CD4-positive, alpha-beta T cell (primary cell): ENCODE results near the gene SH2D5. TPM values are rescaled to one million over a fixed set of nuclear protein-coding genes. Genes with fewer than 3 reads are reported as not detected.
"Not testable (repeated sequence)": the region's sequence is repeated elsewhere in the genome, so short reads cannot be mapped to it uniquely, and the experiment has no call there.

Experiments used
- ATAC-seq: fragments of 200-7000 bp; cut with Tn5 transposase; one replicate; pipeline ENCODE4 v1.10.0; 2022; ENCODE audit warnings: mild to moderate bottlenecking; ENCODE audit not compliant: poor library complexity
- CTCF ChIA-PET: fragments of 350-600 bp; sonication (Branson Sonifier 250); formaldehyde crosslinking; loops from one replicate; lab custom pipeline; 2021; ENCODE audit warnings: antibody characterized with exemption, inconsistent platforms; lab: Charles Lee
- POLR2A ChIA-PET: fragments of 350-600 bp; sonication (Branson Sonifier 250); formaldehyde crosslinking; loops from one replicate; lab custom pipeline; 2021; ENCODE audit warnings: antibody characterized with exemption, inconsistent platforms; lab: Charles Lee
- DNase-seq, 14 experiments: peaks; one replicate each; pipeline ENCODE4 v3.0.0-alpha.2; 2013 to 2020; ENCODE audit warnings: mixed read lengths in 2 of 14
- H3K27ac ChIP-seq, 2 donors: one replicate each; pipeline versions ENCODE4 v1.5.1 to v1.7.0; 2013; ENCODE audit warnings: low read length in 2 of 2, low read depth in 1 of 2, mild to moderate bottlenecking in 1 of 2
- H3K27me3 ChIP-seq, 2 experiments: 1 replicate in 1 of 2; 2 replicates in 1 of 2; pipeline versions ENCODE4 v1.6.1 to v1.7.0; 2013; ENCODE audit warnings: low read length in 2 of 2, control low read depth in 1 of 2, mild to moderate bottlenecking in 1 of 2, moderate library complexity in 1 of 2; ENCODE audit not compliant: insufficient read depth in 2 of 2, control insufficient read depth in 1 of 2
- H3K36me3 ChIP-seq: one replicate; pipeline ENCODE4 v1.6.1; 2013; ENCODE audit warnings: low read length, control low read depth; ENCODE audit not compliant: insufficient read depth
- H3K4me1 ChIP-seq: one replicate; pipeline ENCODE4 v1.6.1; 2013; ENCODE audit warnings: low read length, control low read depth; ENCODE audit not compliant: insufficient read depth
- H3K4me3 ChIP-seq: one replicate; pipeline ENCODE4 v1.5.1; 2013; ENCODE audit warnings: mild to moderate bottlenecking, low read length, moderate library complexity
- H3K9me3 ChIP-seq, 2 experiments: 1 replicate in 1 of 2; 2 replicates in 1 of 2; pipeline versions ENCODE4 v1.6.1 to v1.7.0; 2013; ENCODE audit warnings: low read length in 2 of 2, mild to moderate bottlenecking in 2 of 2, control low read depth in 1 of 2, moderate library complexity in 1 of 2; ENCODE audit not compliant: control insufficient read depth in 1 of 2, insufficient read depth in 1 of 2
- H3K27ac Mint-ChIP-seq: one replicate; pipeline ENCODE4 v1.8.0; 2020; ENCODE audit warnings: mixed read lengths
- H3K27me3 Mint-ChIP-seq: one replicate; pipeline ENCODE4 v1.8.0; 2021; ENCODE audit warnings: mixed read lengths
- H3K36me3 Mint-ChIP-seq: one replicate; pipeline ENCODE4 v1.8.0; 2021; ENCODE audit warnings: low read depth, mixed read lengths
- H3K4me1 Mint-ChIP-seq: one replicate; pipeline ENCODE4 v1.8.0; 2021; ENCODE audit warnings: low read depth, mixed read lengths
- H3K4me3 Mint-ChIP-seq: one replicate; pipeline ENCODE4 v1.8.0; 2020; ENCODE audit warnings: mild to moderate bottlenecking, mixed read lengths
- H3K9me3 Mint-ChIP-seq: one replicate; pipeline ENCODE4 v1.8.0; 2020; ENCODE audit warnings: mixed read lengths
- intact Hi-C, 2 experiments: fragments of 100-400 bp; cut with DNase I in 1 of 2; cut with micrococcal nuclease in 1 of 2; formaldehyde crosslinking; loops; one replicate each; pipeline versions ENCODE4 v1.15.1 to v1.9.0; 2023 to 2025; cut with DNase I, micrococcal nuclease
- total RNA-seq, 174 experiments: library from RNA in 2 of 174; stranded (reverse) in 2 of 174; gene quantifications; one replicate each; pipeline ENCODE4 v1.2.3 and lab custom pipeline; 2021 to 2026
- TF ChIP-seq, protein P1 (sequence below): fragments of 200-600 bp; IDR thresholded peaks from one replicate; pipeline ENCODE4 v1.8.0; 2022; ENCODE audit warnings: antibody characterized with exemption, mild to moderate bottlenecking

Gene SH2D5
- total RNA-seq, 2 experiments from 2014 or later: 0.08 TPM; not detected in 1

DNA sequence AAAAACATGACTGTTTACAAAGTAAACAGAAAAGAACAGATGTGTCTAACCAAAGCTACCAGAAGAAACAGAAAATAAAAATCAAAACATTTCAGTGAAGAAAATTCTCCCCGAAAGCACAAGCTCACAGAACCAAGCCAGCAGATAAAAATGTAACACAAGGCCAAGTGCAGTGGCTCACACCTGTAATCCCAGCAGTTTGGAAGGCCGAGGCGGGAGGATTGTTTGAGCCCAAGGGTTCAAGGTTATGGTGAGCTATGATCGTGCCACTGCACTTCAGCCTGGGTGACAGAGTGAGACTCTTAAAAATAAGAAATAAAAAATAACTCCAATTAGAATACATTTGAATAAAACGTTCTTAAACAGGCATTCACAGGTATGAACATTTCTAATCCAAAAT lies 52.2 kb downstream of the SH2D5 start:
- Histone ChIP-seq H3K27ac (no peak overlapping the region), H3K36me3 (no peaks in the 10 kb centered on the region), H3K9me3 (peaks cover 0 to 5% of the 10 kb centered on the region in 2 experiments), H3K4me3 (no peak overlapping the region), H3K4me1 (peaks cover 9% of the 10 kb centered on the region), H3K27me3 (peaks cover 0 to 2% of the 10 kb centered on the region in 2 experiments)
- ChIA-PET POLR2A (no interaction called here), CTCF (no interaction called here)
- Mint-ChIP-seq H3K4me3 (no peak overlapping the region), H3K27me3 (peaks cover 9% of the 10 kb centered on the region), H3K9me3 (no peaks in the 10 kb centered on the region), H3K27ac (no peak overlapping the region), H3K36me3 (no peaks in the 10 kb centered on the region), H3K4me1 (peaks cover 5% of the 10 kb centered on the region)
- intact Hi-C loops: no loop called here
- ATAC-seq (no peak), DNase-seq (no peak)
- TF ChIP-seq, protein P1, sequence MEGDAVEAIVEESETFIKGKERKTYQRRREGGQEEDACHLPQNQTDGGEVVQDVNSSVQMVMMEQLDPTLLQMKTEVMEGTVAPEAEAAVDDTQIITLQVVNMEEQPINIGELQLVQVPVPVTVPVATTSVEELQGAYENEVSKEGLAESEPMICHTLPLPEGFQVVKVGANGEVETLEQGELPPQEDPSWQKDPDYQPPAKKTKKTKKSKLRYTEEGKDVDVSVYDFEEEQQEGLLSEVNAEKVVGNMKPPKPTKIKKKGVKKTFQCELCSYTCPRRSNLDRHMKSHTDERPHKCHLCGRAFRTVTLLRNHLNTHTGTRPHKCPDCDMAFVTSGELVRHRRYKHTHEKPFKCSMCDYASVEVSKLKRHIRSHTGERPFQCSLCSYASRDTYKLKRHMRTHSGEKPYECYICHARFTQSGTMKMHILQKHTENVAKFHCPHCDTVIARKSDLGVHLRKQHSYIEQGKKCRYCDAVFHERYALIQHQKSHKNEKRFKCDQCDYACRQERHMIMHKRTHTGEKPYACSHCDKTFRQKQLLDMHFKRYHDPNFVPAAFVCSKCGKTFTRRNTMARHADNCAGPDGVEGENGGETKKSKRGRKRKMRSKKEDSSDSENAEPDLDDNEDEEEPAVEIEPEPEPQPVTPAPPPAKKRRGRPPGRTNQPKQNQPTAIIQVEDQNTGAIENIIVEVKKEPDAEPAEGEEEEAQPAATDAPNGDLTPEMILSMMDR: no peak

DNA sequence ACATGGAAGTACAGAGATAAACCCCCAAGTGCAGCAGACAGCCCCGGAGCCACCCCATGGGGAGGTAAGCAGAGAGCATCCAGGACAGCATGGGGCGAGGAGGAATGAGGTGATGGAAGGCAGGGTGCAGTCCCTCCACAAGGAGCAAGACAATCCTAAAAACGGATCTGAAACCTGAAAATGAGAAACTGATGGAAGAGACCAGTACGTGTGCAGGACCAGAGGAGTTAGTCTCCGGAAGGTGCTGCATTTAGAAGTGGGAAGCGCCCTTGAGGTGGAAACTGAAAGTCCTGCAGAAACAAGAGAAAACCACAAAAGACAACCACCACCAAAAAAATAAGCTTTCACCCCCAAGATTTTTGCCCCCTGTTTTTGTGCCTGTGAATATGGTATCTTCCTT lies 53.9 kb downstream of the SH2D5 start:
- no peak overlapping the region for H3K4me3 ChIP-seq
- no peak overlapping the region for H3K4me3 Mint-ChIP-seq

DNA sequence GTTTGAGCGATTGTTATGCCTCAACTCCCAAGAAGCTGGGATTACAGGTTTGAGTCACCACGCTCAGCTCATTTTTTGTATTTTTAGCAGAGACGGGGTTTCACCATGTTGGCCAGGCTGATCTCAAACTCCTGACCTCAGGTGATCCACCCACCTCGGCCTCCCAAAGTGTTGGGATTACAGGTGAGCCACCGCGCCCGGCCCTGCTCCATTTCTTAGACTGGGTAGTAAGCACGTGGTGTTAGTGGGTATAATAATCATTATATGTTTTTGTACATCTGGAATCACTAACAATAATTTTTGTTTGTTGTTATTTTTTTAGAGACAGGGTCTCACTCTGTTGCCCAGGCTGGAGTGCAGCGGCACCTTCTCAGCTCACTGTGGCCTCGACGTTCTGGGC lies 58.9 kb downstream of the SH2D5 start:
- ATAC-seq, intact Hi-C loops, H3K4me1 Mint-ChIP-seq, H3K4me1 ChIP-seq, H3K9me3 ChIP-seq, H3K4me3 Mint-ChIP-seq, H3K27ac Mint-ChIP-seq, POLR2A ChIA-PET, H3K27ac ChIP-seq, H3K9me3 Mint-ChIP-seq, H3K36me3 ChIP-seq, H3K36me3 Mint-ChIP-seq, H3K4me3 ChIP-seq, H3K27me3 ChIP-seq, DNase-seq: not testable (repeated sequence)
- peaks cover 16% of the 10 kb centered on the region for H3K27me3 Mint-ChIP-seq
- CTCF ChIA-PET: interaction anchor here (1.1 kb wide), 1 partner anchor 23 kb away, joined by 3 read pairs; no protein-coding TSS in a partner anchor

More for the DNA sequence above, 53.9 kb downstream of the SH2D5 start:
- Mint-ChIP-seq H3K27me3 (peaks cover 9% of the 10 kb centered on the region), H3K9me3 (no peaks in the 10 kb centered on the region), H3K27ac (no peak overlapping the region), H3K4me1 (peaks cover 5% of the 10 kb centered on the region), H3K36me3 (no peaks in the 10 kb centered on the region)
- peaks cover 0 to 5% of the 10 kb centered on the region in 2 experiments for H3K9me3 ChIP-seq
- peak in 1 of 14 experiments; percentile 30 for DNase-seq
- ChIA-PET POLR2A (interaction anchor here (0.6 kb wide), 1 partner anchor 72 kb away, joined by 3 read pairs; no protein-coding TSS in a partner anchor), CTCF (no interaction called here)
- H3K27me3 ChIP-seq: peaks cover 0 to 2% of the 10 kb centered on the region in 2 experiments
- no peak overlapping the region for H3K27ac ChIP-seq
- H3K4me1 ChIP-seq: peaks cover 7% of the 10 kb centered on the region
- ATAC-seq: no peak
- H3K36me3 ChIP-seq: no peaks in the 10 kb centered on the region
- TF ChIP-seq, protein P1: no peak
- intact Hi-C loops: no loop called here

DNA sequence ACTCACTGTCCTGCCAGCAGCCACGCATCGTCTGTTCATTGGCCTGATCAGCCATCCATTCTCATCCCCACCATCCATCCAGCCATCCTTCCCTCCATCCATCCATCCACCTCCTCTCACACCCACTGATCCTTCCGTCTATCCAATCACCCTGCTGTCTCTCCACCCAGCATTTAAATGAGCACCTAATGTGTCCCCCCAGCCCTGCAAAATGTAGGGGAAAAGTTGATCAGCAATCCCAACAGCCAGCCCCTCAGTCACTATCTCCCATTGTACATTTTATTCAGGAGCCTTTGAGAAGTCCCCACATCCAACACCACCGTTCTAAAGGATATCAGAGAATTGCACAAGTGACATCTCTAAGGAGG lies 60.3 kb downstream of the SH2D5 start:
- Mint-ChIP-seq H3K27me3 (peaks cover 16% of the 10 kb centered on the region), H3K36me3 (no peaks in the 10 kb centered on the region), H3K4me3 (peak overlapping the region; percentile 42), H3K9me3 (no peaks in the 10 kb centered on the region), H3K4me1 (no peaks in the 10 kb centered on the region), H3K27ac (no peak overlapping the region)
- H3K4me1 ChIP-seq: no peaks in the 10 kb centered on the region
- TF ChIP-seq, protein P1: no peak
- no peaks in the 10 kb centered on the region for H3K36me3 ChIP-seq
- no peak for ATAC-seq
- intact Hi-C loops: no loop called here
- no peak overlapping the region for H3K27ac ChIP-seq
- POLR2A ChIA-PET: no interaction called here
- no peaks in the 10 kb centered on the region for H3K9me3 ChIP-seq
- DNase-seq: no peak
- CTCF ChIA-PET: no interaction called here
- H3K27me3 ChIP-seq: no peaks in the 10 kb centered on the region
- no peak overlapping the region for H3K4me3 ChIP-seq
